KMS-11 (cell line): ENCODE measurements around the gene SNU13.
A peak's percentile ranks its signal among the peaks of the same experiment; 100 is the strongest.
"Not testable (repeated sequence)": the region's sequence is repeated elsewhere in the genome, so short reads cannot be mapped to it uniquely, and the experiment has no call there.

Source experiments
- H2AFZ ChIP-seq: fragments of 200-600 bp; sonication (generic); 2 replicates; pipeline ENCODE4 v1.6.1; 2016; ENCODE audit warnings: antibody characterized with exemption, mixed run types, low read depth
- H3K27ac ChIP-seq: fragments of 200-600 bp; sonication (generic); 2 replicates; pipeline ENCODE4 v1.6.1; 2016; ENCODE audit warnings: mild to moderate bottlenecking, mixed run types
- H3K27me3 ChIP-seq: fragments of 200-600 bp; sonication (generic); 2 replicates; pipeline ENCODE4 v1.6.1; 2017; ENCODE audit warnings: mild to moderate bottlenecking, low read depth, mixed run types, moderate library complexity; ENCODE audit not compliant: insufficient read depth
- H3K36me3 ChIP-seq: fragments of 200-600 bp; sonication (generic); 2 replicates; pipeline ENCODE4 v1.6.1; 2017; ENCODE audit warnings: mild to moderate bottlenecking, mixed run types; ENCODE audit not compliant: insufficient read depth
- H3K4me1 ChIP-seq: fragments of 200-600 bp; sonication (generic); 2 replicates; pipeline ENCODE4 v1.6.1; 2016; ENCODE audit warnings: mild to moderate bottlenecking, low read depth, mixed run types; ENCODE audit not compliant: poor library complexity, severe bottlenecking
- H3K4me2 ChIP-seq: fragments of 200-600 bp; sonication (generic); 2 replicates; pipeline ENCODE4 v1.7.0; 2016; ENCODE audit warnings: mild to moderate bottlenecking, mixed run types
- H3K4me3 ChIP-seq: fragments of 200-600 bp; sonication (generic); IDR thresholded peaks from 2 replicates; pipeline ENCODE4 v1.6.1; 2017; ENCODE audit warnings: low read depth, low read length, mixed read lengths; ENCODE audit not compliant: insufficient read depth
- H3K79me2 ChIP-seq: fragments of 200-600 bp; sonication (generic); 2 replicates; pipeline ENCODE4 v1.6.1; 2016; ENCODE audit warnings: low read depth, mixed run types; ENCODE audit not compliant: insufficient read depth
- H3K9ac ChIP-seq: fragments of 200-600 bp; sonication (generic); 2 replicates; pipeline ENCODE4 v1.6.1; 2016; ENCODE audit warnings: mild to moderate bottlenecking, mixed run types
- H4K20me1 ChIP-seq: fragments of 200-600 bp; sonication (generic); 2 replicates; pipeline ENCODE4 v1.6.1; 2016; ENCODE audit warnings: mild to moderate bottlenecking, mixed run types; ENCODE audit not compliant: insufficient read depth
- TF ChIP-seq, protein P1 (sequence below): fragments of 200-600 bp; sonication (generic); conservative IDR thresholded peaks from 2 replicates; pipeline ENCODE4 v1.6.1; 2017; ENCODE audit warnings: low read depth, mild to moderate bottlenecking, antibody characterized with exemption, low read length, moderate library complexity, mixed read lengths

Gene SNU13

DNA sequence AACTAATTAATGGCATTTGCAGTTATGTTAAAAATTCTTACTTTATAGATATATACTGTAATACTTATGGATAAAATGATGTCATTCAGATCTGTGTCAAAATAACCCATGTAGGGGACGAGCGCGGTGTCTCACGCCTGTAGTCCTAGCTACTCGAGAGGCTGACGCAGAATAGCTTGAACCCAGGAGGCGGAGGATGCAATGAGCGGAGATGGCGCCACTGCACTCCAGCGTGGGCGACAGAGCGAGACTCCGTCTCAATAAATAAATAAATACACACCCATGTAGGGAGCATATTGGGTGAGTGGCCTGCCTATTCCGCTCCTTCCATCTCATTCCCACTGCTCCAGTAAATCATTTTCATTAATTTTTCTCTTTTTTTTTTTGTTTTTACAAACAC, 7.1 kb downstream of the SNU13 start:
- no peaks in the 10 kb centered on the region for H3K36me3 ChIP-seq
- TF ChIP-seq, protein P1, sequence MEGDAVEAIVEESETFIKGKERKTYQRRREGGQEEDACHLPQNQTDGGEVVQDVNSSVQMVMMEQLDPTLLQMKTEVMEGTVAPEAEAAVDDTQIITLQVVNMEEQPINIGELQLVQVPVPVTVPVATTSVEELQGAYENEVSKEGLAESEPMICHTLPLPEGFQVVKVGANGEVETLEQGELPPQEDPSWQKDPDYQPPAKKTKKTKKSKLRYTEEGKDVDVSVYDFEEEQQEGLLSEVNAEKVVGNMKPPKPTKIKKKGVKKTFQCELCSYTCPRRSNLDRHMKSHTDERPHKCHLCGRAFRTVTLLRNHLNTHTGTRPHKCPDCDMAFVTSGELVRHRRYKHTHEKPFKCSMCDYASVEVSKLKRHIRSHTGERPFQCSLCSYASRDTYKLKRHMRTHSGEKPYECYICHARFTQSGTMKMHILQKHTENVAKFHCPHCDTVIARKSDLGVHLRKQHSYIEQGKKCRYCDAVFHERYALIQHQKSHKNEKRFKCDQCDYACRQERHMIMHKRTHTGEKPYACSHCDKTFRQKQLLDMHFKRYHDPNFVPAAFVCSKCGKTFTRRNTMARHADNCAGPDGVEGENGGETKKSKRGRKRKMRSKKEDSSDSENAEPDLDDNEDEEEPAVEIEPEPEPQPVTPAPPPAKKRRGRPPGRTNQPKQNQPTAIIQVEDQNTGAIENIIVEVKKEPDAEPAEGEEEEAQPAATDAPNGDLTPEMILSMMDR = no peak
- H3K27me3 ChIP-seq = no peaks in the 10 kb centered on the region
- peaks cover 3% of the 10 kb centered on the region for H3K4me1 ChIP-seq
- no peak overlapping the region for H3K9ac ChIP-seq
- no peak overlapping the region for H3K4me3 ChIP-seq
- H4K20me1 ChIP-seq = peaks cover 4% of the 10 kb centered on the region
- no peak overlapping the region for H2AFZ ChIP-seq
- no peak overlapping the region for H3K27ac ChIP-seq
- H3K79me2 ChIP-seq = peaks cover 84% of the 10 kb centered on the region
- H3K4me2 ChIP-seq = no peak overlapping the region

DNA sequence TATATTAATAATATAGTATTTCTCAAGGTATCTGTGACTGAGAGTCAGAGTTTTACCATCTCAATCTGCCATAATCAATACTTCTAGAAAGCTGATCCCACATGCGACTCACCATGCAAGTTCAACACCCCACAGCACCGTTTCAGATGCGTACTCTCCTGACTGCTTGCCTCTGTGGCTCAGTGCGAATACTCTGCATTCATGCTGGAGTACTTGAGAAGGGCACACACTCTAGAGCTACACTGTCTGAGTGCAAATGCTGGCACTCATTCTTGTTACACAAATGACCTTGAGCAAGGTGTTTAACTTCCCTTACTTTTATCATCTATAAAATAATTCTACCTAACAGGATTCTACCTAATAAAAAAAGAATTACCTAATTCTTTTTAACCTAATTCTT, 12.5 kb downstream of the SNU13 start:
- H3K27ac ChIP-seq = no peak overlapping the region
- H3K4me2 ChIP-seq = no peak overlapping the region
- H4K20me1 ChIP-seq = 0 out of 2 replicates have a peak, but pooled peaks cover 4% of the 10 kb centered on the region
- H3K27me3 ChIP-seq = no peaks in the 10 kb centered on the region
- no peak overlapping the region for H3K4me3 ChIP-seq
- no peaks in the 10 kb centered on the region for H3K36me3 ChIP-seq
- H3K79me2 ChIP-seq = peaks cover 29% of the 10 kb centered on the region; the same call in 1 of the 2 replicates
- TF ChIP-seq, protein P1 = no peak
- no peak overlapping the region for H3K9ac ChIP-seq
- no peaks in the 10 kb centered on the region for H3K4me1 ChIP-seq
- no peak overlapping the region for H2AFZ ChIP-seq

DNA sequence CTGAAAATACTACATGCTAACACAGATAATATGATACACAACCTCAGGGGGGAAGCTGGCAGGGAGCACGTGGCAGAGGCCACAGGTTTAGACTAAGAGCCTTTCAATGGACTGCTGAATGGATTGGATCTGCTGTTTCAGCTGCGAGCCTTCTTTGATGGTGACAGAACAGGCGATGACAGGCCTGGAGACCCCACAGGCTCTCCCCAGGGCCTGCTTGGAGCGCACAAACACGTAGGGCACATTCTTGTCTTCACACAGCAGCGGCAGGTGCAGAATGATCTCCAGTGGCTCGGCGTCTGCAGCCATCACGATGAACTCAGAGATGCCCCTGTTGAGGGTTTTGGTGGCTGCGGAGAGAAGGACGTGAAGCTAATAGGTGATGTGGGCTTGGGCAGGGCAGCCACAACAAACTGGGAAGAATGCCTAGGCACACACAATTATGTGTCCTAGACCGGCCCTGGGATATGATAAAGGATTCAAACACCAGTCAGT, 13.8 kb downstream of the SNU13 start:
- TF ChIP-seq, protein P1 = no peak
- Histone ChIP-seq H4K20me1 (0 out of 2 replicates have a peak, but pooled peaks cover 1% of the 10 kb centered on the region), H3K27me3 (no peaks in the 10 kb centered on the region), H3K4me2 (no peak overlapping the region), H3K4me3 (no peak overlapping the region), H3K4me1 (no peaks in the 10 kb centered on the region), H3K9ac (no peak overlapping the region), H2AFZ (no peak overlapping the region), H3K27ac (no peak overlapping the region), H3K36me3 (no peaks in the 10 kb centered on the region), H3K79me2 (peaks cover 17% of the 10 kb centered on the region; the same call in 1 of the 2 replicates)

DNA sequence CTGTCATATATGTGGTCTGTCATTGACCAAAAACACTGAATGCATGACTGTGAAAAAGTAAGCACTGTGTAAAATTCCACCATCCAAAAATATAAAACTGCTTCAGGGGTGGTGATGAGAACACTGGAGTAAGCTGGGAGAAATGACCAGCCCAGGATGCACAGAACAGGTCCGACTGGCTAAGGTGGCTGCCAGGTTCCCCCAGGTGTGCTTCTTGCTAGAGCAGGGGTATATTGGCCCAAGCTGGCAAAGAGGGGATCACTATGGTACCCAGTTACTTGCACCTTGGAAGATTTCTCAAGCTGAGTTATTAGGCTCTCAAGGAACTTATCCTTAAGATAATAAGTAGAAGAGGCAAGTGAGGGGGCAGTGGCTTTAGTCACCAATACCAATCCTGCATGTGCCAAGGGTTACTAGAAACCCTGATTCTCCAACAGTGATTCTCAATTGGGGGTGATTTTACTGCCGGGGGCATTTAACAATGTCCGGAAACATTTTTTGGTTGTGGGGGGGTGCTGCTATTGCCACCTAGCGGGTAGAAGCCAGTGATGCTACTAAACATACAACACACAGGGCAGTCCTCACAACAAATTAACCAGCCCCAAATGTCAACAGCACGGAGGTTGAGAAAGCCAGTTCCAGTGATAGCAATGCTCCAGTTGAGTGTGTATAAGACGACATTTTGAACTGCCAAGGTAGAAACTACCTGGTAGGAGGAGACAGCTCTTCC, 15.7 kb downstream of the SNU13 start:
- Histone ChIP-seq H3K4me3 (no peak overlapping the region), H4K20me1 (no peaks in the 10 kb centered on the region), H3K4me2 (no peak overlapping the region), H2AFZ (no peak overlapping the region), H3K27ac (no peak overlapping the region), H3K4me1 (peaks cover 5% of the 10 kb centered on the region), H3K27me3 (no peaks in the 10 kb centered on the region), H3K79me2 (peaks cover under 1% of the 10 kb centered on the region; the same call in 1 of the 2 replicates), H3K9ac (no peak overlapping the region), H3K36me3 (no peaks in the 10 kb centered on the region)
- TF ChIP-seq, protein P1 = peak; percentile 50

DNA sequence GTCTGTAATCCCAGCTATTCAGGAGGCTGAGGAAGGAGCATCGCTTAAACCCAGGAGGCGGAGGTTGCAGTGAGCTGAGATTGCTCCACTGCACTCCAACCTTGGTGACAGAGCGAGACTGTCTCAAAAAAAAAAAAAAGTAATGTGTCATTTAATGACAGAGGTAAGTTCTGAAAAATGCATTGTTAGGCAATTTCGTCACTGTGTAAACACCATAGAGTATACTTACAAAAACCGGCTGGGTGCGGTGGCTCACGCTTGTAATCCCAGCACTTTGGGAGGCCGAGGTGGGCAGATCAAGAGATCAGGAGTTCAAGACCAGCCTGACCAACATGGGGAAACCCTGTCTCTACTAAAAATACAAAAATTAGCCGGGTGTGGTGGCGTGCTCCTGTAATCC, 16.6 kb downstream of the SNU13 start:
- H3K27ac ChIP-seq, H3K4me2 ChIP-seq, H3K4me3 ChIP-seq, H3K27me3 ChIP-seq, H4K20me1 ChIP-seq, H3K9ac ChIP-seq, H2AFZ ChIP-seq, H3K36me3 ChIP-seq, H3K79me2 ChIP-seq: not testable (repeated sequence)
- peaks cover 13% of the 10 kb centered on the region for H3K4me1 ChIP-seq
